GM13976 (cell line): ENCODE results near the gene RNASEH2B.

Experiments
- DNase-seq: peaks from one replicate; pipeline ENCODE4 v3.0.0; 2012; ENCODE audit warnings: low spot score
- CTCF ChIP-seq: IDR thresholded peaks from 2 replicates; pipeline ENCODE4 v1.5.1; 2012; ENCODE audit warnings: borderline replicate concordance, mild to moderate bottlenecking; ENCODE audit not compliant: insufficient read depth; ENCODE audit errors: extremely low read depth, missing control alignments, control extremely low read depth
- in situ Hi-C: fragments of 300-500 bp; cut with MboI; formaldehyde crosslinking; loops from one replicate; pipeline ENCODE4 v1.12.0; 2022; ENCODE audit warnings: low sequenced_read_pairs, mixed read lengths, inconsistent platforms; ENCODE audit not compliant: unreplicated experiment

RNASEH2B gene

GRCh38 chr13:50911937-50912795 is 2.6 kb downstream of the RNASEH2B start:
- DNase-seq, result peak; percentile 80
- in situ Hi-C loops, result loop anchor here (10.0 kb wide), 1 partner anchor 917 kb away; the partner anchor contains the start of gene TRIM13
- TF ChIP-seq CTCF, result peak; percentile 78

- DNase-seq, result no peak
- TF ChIP-seq CTCF, result no peak
- in situ Hi-C loops, result loop anchor here (10.0 kb wide), 1 partner anchor 918 kb away; the partner anchor contains the start of gene TRIM13
Measured at GRCh38 chr13:50912851-50913250, 3.3 kb downstream of the RNASEH2B start.

GRCh38 chr13:50914176-50914700 is 4.6 kb downstream of the RNASEH2B start:
- TF ChIP-seq CTCF, result no peak
- no peak for DNase-seq
- in situ Hi-C loops, result loop anchor here (10.0 kb wide), 1 partner anchor 919 kb away; the partner anchor contains the start of gene TRIM13

- in situ Hi-C loops, result loop anchor here (10.0 kb wide), 1 partner anchor 920 kb away; the partner anchor contains the start of gene TRIM13
- no peak for DNase-seq
- no peak for TF ChIP-seq CTCF
Measured at GRCh38 chr13:50914848-50915247, 5.3 kb downstream of the RNASEH2B start.

- no peak for DNase-seq
- in situ Hi-C loops, result loop anchor here (10.0 kb wide), 1 partner anchor 921 kb away; the partner anchor contains the start of gene TRIM13
- peak; percentile 22 for TF ChIP-seq CTCF
Measured at GRCh38 chr13:50915565-50915964, 6.0 kb downstream of the RNASEH2B start.

GRCh38 chr13:50916701-50917184 is 7.2 kb downstream of the RNASEH2B start:
- no peak for DNase-seq
- in situ Hi-C loops, result loop anchor here (10.0 kb wide), 1 partner anchor 922 kb away; the partner anchor contains the start of gene TRIM13
- TF ChIP-seq CTCF, result no peak
